Measurements from ENCODE around the gene GNB1L. TPM values are rescaled to one million over a fixed set of nuclear protein-coding genes. Genes with fewer than 3 reads are reported as not detected.

The GNB1L gene
- total and polyA plus RNA-seq, 9 of the 15 experiments (the other 6 are each of a cell fraction or from before 2014, with no cell fraction given): 0.56 to 50.5 (median 10.2) TPM

GRCh38 chr22:19842393-19843106, 12.1 kb downstream of the GNB1L start (continued):
- TF ChIP-seq NBN (IDR thresholded peaks at IDR 0.05; ENCODE audit: low read depth) (no peak), RUNX1 (IDR thresholded peaks at IDR 0.05; ENCODE audit: low read depth) (no peak), EWSR1 (IDR thresholded peaks at IDR 0.05; ENCODE audit: borderline replicate concordance, low read depth, partially characterized antibody) (no peak), ZNF717 (CRISPR knock-in tag; IDR thresholded peaks at IDR 0.05) (no peak), ZNF24 (IDR thresholded peaks at IDR 0.05) (no peak), MLX (CRISPR knock-in tag; conservative IDR thresholded peaks at IDR 0.05) (0 out of 4 replicates have a peak, but pooled peaks of 1 of the 2 experiments have one; percentile 33), MTA2 (IDR thresholded peaks at IDR 0.05; ENCODE audit: low read depth) (no peak), RHOXF2B (CRISPR knock-in tag; conservative IDR thresholded peaks at IDR 0.05) (no peak), TCFL5 (CRISPR knock-in tag; conservative IDR thresholded peaks at IDR 0.05) (no peak), PHF8 (IDR thresholded peaks at IDR 0.05; ENCODE audit: borderline replicate concordance, low read length) (no peak), RFX7 (CRISPR knock-in tag; IDR thresholded peaks at IDR 0.05) (no peak), SP2 (IDR thresholded peaks at IDR 0.05; ENCODE audit: extremely low read depth, low read depth, low read length, poor library complexity, severe bottlenecking) (peak; percentile 20), ZNF347 (CRISPR knock-in tag; IDR thresholded peaks at IDR 0.05; ENCODE audit: low read depth) (no peak)
- TF ChIP-seq, protein P1, sequence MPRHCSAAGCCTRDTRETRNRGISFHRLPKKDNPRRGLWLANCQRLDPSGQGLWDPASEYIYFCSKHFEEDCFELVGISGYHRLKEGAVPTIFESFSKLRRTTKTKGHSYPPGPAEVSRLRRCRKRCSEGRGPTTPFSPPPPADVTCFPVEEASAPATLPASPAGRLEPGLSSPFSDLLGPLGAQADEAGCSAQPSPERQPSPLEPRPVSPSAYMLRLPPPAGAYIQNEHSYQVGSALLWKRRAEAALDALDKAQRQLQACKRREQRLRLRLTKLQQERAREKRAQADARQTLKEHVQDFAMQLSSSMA (CRISPR knock-in tag; IDR thresholded peaks at IDR 0.05): no peak
- TF ChIP-seq, protein P2, sequence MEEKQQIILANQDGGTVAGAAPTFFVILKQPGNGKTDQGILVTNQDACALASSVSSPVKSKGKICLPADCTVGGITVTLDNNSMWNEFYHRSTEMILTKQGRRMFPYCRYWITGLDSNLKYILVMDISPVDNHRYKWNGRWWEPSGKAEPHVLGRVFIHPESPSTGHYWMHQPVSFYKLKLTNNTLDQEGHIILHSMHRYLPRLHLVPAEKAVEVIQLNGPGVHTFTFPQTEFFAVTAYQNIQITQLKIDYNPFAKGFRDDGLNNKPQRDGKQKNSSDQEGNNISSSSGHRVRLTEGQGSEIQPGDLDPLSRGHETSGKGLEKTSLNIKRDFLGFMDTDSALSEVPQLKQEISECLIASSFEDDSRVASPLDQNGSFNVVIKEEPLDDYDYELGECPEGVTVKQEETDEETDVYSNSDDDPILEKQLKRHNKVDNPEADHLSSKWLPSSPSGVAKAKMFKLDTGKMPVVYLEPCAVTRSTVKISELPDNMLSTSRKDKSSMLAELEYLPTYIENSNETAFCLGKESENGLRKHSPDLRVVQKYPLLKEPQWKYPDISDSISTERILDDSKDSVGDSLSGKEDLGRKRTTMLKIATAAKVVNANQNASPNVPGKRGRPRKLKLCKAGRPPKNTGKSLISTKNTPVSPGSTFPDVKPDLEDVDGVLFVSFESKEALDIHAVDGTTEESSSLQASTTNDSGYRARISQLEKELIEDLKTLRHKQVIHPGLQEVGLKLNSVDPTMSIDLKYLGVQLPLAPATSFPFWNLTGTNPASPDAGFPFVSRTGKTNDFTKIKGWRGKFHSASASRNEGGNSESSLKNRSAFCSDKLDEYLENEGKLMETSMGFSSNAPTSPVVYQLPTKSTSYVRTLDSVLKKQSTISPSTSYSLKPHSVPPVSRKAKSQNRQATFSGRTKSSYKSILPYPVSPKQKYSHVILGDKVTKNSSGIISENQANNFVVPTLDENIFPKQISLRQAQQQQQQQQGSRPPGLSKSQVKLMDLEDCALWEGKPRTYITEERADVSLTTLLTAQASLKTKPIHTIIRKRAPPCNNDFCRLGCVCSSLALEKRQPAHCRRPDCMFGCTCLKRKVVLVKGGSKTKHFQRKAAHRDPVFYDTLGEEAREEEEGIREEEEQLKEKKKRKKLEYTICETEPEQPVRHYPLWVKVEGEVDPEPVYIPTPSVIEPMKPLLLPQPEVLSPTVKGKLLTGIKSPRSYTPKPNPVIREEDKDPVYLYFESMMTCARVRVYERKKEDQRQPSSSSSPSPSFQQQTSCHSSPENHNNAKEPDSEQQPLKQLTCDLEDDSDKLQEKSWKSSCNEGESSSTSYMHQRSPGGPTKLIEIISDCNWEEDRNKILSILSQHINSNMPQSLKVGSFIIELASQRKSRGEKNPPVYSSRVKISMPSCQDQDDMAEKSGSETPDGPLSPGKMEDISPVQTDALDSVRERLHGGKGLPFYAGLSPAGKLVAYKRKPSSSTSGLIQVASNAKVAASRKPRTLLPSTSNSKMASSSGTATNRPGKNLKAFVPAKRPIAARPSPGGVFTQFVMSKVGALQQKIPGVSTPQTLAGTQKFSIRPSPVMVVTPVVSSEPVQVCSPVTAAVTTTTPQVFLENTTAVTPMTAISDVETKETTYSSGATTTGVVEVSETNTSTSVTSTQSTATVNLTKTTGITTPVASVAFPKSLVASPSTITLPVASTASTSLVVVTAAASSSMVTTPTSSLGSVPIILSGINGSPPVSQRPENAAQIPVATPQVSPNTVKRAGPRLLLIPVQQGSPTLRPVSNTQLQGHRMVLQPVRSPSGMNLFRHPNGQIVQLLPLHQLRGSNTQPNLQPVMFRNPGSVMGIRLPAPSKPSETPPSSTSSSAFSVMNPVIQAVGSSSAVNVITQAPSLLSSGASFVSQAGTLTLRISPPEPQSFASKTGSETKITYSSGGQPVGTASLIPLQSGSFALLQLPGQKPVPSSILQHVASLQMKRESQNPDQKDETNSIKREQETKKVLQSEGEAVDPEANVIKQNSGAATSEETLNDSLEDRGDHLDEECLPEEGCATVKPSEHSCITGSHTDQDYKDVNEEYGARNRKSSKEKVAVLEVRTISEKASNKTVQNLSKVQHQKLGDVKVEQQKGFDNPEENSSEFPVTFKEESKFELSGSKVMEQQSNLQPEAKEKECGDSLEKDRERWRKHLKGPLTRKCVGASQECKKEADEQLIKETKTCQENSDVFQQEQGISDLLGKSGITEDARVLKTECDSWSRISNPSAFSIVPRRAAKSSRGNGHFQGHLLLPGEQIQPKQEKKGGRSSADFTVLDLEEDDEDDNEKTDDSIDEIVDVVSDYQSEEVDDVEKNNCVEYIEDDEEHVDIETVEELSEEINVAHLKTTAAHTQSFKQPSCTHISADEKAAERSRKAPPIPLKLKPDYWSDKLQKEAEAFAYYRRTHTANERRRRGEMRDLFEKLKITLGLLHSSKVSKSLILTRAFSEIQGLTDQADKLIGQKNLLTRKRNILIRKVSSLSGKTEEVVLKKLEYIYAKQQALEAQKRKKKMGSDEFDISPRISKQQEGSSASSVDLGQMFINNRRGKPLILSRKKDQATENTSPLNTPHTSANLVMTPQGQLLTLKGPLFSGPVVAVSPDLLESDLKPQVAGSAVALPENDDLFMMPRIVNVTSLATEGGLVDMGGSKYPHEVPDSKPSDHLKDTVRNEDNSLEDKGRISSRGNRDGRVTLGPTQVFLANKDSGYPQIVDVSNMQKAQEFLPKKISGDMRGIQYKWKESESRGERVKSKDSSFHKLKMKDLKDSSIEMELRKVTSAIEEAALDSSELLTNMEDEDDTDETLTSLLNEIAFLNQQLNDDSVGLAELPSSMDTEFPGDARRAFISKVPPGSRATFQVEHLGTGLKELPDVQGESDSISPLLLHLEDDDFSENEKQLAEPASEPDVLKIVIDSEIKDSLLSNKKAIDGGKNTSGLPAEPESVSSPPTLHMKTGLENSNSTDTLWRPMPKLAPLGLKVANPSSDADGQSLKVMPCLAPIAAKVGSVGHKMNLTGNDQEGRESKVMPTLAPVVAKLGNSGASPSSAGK (IDR thresholded peaks at IDR 0.05): no peak
